Left cardiac atrium (tissue), 4 donors: Measurements from ENCODE around the gene MYO5B. TPM values are rescaled to one million over a fixed set of nuclear protein-coding genes. Genes with fewer than 3 reads are reported as not detected.

ENCODE experiments used
- ATAC-seq, 2 donors: fragments of 200-7000 bp; cut with Tn5 transposase; one replicate each; pipeline ENCODE4 v1.9.1; 2020; ENCODE audit warnings: mild to moderate bottlenecking in 2 of 2, moderate library complexity in 2 of 2
- DNase-seq: peaks from one replicate; pipeline ENCODE4 v3.0.0-alpha.2; 2020
- intact Hi-C, 2 donors: fragments of 100-400 bp; cut with DNase I; formaldehyde crosslinking; loops; one replicate each; pipeline versions ENCODE4 v1.14.1 to v1.15.1; 2022 to 2023
- total RNA-seq, 2 donors: library from RNA; stranded (reverse); fragmentation: NEBNext Ultra II Directional; extraction: Animal tissue kit (Norgen Biotek cat#: 25700); gene quantifications; one replicate each; pipeline ENCODE4 v1.2.1, GENCODE V29; 2021
- donor health status: DM: no; HTN: yes; CAD: no.
- donor health status: DM: no; HTN: yes; CAD: no; lungs with severe emphysema.
- donor health status: DM: yes; HTN: yes; CAD: no.
- donor health status: Dilated cardiomyopathy.

MYO5B gene
- total RNA-seq, 2 donors from 2014 or later, result 4.6 to 7.2 TPM

DNA sequence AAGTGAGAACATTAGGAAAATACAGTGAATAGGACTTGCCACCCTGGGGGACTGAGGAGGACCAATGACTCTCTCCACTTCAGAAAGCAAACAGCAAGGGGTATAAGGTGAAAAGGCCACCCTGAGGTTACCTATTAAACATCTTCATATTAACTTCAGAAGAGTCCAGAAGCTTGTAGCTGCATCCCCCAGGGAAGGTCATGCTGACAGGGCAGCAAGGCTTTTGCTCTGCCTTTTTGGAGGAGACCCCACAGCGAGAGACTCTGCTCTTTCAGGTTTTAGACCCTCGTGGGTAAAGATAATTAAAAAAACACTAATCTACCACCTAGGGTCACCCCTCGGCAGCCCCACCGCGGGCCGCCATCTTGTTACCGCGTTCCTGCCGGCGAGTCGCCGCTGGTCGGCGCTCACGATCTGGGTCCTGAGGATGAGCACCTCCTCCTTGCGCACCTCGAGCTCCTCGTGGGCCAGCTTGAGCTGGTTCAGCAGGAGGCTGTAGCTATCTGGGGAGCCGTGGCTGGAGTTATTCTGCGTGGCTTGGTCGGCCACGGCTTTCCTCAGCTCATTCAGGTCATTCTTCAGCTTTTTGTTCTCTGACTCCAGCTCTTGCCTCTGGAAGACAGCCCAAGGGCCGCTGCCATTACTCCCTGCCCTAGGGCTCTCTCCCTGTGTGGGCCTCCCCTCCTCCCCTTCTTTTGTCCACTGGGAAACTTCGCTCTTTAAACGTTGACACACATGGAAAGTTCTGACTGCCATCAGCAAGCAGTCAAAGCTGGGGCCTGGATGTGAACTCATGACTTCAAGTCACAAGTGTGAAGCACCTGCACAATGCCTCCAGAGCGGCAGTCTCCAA lies 331.0 kb downstream of the MYO5B start:
- intact Hi-C loops, result loop anchor here in 1 of 2 donors (10.0 kb wide), 1 partner anchor 129 kb away; no protein-coding TSS in a partner anchor
- ATAC-seq, result no peak
- no peak for DNase-seq

DNA sequence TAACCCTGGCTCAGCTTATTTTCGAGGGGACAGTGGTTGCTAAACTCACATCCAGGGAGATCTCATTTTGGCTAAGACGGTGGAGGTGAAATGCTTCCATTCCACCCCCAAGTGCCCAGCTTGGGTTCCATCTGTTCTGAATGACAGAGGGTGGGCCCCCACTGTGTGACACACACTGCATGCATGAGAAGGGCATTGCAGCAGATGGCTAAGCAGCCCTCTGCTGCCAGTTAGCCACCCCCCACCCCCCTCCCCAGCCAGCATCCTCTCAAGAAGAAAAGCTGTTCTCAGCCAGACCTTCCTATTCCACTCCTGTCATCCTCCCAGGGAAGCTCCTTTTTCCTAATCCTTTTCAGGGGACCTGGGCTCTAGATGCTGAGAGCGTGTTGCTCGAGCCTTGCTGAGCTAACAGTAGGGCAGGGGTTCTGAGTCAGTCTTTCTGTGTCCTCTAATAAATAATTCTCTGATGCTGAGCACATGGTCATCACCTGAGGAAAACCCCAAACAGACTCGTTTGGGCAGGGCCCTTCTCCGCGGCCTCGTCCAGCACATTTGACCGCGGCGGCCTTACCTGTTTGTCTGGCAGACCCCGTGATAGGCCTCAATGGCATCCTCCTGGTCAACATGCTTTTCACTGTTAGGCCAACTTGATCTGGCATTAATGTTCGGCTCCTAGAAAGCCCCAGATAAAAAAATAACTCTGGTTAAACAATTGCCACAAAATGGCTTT lies 332.1 kb downstream of the MYO5B start:
- intact Hi-C loops, result loop anchor here in 1 of 2 donors (10.0 kb wide), 1 partner anchor 128 kb away; no protein-coding TSS in a partner anchor
- no peak for ATAC-seq
- no peak for DNase-seq

DNA sequence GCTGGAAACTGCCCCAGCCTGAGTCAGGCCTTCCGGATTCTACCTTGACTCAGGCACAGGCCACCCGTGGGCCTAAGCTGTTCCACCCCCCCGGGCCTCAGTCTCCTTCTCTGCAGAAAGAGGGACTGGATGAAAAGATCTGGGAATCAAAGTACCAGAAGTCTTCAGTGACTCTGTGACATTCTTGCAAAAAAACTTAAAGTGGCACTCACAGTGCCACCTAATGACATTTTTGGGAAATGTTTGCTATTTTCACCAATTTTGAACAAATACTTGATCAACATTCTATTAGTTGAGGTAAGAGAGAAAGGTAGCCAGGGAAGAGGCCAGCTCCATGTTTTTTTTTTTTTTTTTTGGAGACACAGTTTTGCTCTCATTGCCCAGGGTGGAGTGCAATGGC lies 333.3 kb downstream of the MYO5B start:
- no peak for DNase-seq
- ATAC-seq, result no peak
- intact Hi-C loops, result loop anchor here in 1 of 2 donors (10.0 kb wide), 1 partner anchor 127 kb away; no protein-coding TSS in a partner anchor

DNA sequence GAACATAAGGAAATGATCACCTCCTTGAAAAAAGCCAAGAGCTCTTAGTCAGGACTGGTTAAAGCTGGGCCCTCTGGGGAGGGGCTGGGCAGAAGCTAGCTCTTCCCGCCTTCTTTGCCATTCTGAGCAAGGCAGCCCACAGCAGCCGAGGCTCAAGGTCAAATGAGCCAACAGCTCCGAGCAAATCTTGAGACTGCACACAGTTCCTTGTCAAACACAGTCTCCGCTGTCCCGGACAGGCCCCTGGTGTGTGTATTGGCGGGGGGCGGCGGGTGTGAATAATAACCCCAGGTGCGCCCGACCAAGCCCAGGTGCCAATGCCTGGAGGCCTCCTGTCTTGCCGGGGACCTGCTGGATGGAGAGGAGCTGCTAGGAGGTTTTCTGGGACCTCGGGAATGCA lies 335.2 kb downstream of the MYO5B start:
- ATAC-seq (no peak), DNase-seq (no peak)
- intact Hi-C loops, result loop anchor here (2.0 to 10.0 kb wide), 5 partner anchors 62 to 349 kb away; no protein-coding TSS in a partner anchor

DNA sequence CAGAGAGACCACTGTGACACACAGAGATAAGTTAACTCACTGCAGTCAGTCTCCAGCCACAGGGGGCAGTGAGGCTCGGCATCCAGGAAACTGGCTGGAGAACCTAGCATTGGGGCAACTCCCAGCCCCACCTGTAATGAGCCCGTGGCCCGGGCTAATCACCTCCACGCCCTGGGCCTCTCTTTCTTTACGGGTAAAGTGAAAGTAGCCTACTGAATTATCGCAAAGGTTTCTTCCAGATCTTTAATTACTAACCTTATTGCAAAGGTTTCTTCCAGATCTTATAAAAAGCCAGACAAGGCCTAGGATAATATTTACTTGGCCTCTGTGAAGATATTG lies 336.0 kb downstream of the MYO5B start:
- DNase-seq (no peak), ATAC-seq (peak; percentile 19 to 23)
- intact Hi-C loops, result loop anchor here (2.0 to 5.0 kb wide), 4 partner anchors 62 to 348 kb away; no protein-coding TSS in a partner anchor

DNA sequence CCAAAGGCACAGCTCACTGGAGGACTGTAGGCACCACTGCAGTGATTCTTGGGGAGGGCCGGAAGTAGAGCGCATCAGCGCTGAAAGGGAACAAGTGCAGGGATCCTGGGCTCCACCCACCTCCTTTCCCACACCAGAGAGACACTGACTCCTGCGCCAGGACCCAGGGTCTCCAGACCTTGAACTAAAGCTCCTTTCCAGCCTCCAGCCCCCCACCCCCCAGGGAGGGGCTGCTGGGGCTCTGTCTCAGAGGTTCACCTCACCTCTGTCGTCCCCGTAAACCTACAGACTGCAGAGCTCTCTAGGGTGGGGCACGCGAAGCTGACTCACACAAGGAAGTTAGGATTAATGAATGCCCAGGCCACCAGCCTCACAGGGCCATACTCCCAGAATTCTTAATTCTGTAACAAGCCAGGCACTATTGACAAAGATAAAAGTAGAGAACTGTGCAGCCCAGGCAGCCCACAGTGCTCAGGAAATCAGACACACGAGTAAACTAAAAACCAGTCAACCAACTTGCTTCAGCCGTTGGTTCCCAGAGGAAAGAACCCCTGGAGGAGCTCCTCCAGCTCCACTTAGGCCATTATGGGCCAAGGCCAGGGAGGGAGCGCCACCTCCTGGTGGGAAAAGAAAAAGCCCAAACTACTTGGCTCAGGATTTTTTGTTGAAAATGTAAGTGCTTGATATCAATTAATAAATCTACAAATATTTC lies 336.5 kb downstream of the MYO5B start:
- intact Hi-C loops, result loop anchor here (2.0 to 5.0 kb wide), 4 partner anchors 61 to 348 kb away; no protein-coding TSS in a partner anchor
- ATAC-seq (peak; percentile 71 to 82), DNase-seq (peak; percentile 65)

DNA sequence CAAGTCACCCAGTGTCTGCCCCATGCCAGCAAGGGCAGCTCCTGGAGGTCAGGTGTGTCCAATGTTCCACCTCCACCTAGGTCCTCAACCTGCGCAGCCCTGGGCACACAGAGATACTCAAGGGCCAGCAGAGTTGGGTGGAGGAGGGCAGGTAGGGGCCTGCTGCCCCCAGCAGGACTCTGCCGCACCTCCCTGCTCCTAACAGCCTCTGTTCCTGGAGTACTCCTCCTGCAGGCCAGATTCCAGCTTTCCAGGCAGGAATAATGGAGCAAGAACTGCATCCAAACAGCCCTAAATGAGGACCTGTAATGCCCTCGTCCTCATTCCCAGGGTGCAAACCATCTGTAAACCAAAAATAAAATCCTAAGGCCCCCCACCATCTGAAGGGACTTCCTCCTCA lies 337.2 kb downstream of the MYO5B start:
- intact Hi-C loops, result loop anchor here (2.0 to 5.0 kb wide), 4 partner anchors 60 to 347 kb away; no protein-coding TSS in a partner anchor
- ATAC-seq (no peak), DNase-seq (no peak)

DNA sequence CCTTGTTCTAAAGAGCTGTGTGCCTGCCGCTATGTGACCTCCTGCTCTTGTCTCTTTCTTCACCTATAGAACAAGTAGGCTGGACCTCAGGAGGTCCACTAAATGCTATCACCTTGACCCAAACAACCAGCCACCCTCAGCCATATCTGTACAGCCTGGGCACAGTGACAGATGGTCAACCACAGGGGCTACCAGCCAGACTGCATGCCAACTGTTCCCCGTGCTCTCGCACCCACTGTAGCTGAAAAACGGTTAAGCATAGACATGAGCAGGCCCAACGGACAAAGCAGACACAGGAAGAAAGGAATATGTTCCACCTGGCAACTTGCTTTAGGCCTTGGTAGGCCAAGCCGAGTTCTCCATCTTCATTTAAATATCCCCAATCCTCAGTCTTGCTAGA lies 338.5 kb downstream of the MYO5B start:
- DNase-seq (no peak), ATAC-seq (no peak)
- intact Hi-C loops, result loop anchor here (5.0 kb wide), 2 partner anchors 59 to 344 kb away; no protein-coding TSS in a partner anchor

DNA sequence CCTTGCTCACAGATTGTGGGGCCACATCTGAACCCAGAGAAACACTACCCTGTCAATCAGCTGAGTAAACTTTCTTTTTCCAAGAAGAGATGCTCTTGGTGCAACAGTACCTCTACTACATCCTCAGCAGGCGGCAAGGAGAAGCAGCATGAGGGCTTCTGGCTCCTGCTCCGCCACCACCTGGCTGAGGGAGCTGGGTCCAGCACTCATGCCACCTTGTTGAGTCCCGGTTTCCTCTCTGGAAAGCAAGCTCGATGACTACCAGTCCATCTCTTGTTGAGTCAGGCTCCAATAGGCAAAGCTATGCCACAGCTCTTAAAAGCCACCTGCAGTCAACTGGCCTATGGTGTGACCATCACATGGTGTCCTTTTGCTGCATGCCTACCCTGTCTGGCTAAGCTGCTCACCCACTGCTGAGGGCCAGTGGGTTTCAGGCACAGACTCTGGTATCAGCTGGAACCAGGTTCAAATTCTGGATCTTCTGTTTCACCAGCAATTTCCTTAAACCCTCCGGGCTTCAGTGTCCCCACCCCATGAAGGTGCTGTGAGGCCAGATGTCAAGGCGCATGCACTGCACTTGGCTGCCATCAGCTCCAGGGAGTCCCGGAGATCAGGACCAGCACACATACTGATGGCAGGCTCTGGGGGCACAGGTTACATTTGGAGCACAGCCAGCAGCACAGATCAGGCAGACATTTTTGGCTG lies 339.1 kb downstream of the MYO5B start:
- intact Hi-C loops, result loop anchor here (5.0 kb wide), 2 partner anchors 59 to 344 kb away; no protein-coding TSS in a partner anchor
- ATAC-seq, result no peak

DNA sequence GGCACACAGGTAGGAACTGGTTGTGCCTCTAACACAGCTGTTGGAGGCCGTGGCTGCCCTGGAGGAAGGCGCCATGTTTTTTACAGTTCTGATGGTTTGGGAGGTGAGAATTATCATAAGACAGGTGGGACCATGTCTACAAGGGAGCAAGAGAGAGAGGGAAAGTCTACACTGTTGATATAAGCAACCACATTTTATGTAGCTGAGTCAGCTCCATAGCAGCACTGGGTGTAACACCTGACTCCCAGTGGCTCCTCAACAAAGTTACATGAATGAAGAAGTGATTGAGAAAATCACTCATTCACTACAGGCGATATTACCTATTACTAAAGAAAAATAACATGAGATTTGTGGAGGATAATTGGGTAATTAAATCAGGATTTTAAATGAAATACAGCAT lies 340.3 kb downstream of the MYO5B start:
- ATAC-seq (no peak), DNase-seq (no peak)
- intact Hi-C loops, result loop anchor here (5.0 kb wide), 2 partner anchors 57 to 342 kb away; no protein-coding TSS in a partner anchor

More for the DNA sequence above, 339.1 kb downstream of the MYO5B start:
- no peak for DNase-seq

DNA sequence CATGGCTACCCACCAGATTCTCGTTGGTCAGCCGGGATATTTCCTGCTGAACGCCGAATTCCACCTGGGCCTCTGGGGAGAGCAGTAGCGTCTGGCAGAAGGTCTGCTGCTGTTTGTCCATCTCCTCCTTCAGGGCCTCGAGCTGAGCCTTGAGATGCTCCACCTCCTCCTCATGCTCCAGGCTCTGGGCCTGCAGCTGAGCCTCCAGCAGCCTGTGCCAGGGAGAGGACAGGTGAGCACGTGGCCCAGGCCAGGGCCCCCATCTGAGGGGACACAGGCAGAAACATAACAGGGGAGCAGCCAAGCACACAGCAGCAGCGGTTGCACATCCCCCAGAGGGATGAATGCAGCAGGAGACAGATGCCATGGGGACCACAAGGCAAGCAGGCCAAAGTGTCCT lies 341.5 kb downstream of the MYO5B start:
- DNase-seq, result no peak
- no peak for ATAC-seq
- intact Hi-C loops, result no loop called here

DNA sequence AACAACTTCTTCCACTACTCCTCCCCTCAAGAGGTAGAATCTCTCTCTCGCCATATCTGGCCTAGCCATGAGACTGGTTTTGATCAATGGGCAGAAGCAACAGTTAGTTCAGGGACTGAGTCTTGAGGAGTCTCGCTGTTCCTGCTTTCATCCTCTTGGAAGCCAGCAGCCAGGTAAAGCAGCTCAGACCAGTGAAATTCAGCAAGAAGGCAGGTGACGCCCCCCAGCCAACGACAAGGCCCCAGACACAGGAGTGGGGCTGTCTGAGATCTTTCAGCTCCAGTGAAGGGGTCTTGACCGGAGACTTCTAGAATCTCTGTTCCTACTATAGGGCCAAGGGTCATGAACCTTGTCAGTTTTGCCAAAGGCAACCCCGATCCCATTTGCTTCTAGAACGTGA lies 341.9 kb downstream of the MYO5B start:
- ATAC-seq (no peak), DNase-seq (no peak)
- intact Hi-C loops, result no loop called here

DNA sequence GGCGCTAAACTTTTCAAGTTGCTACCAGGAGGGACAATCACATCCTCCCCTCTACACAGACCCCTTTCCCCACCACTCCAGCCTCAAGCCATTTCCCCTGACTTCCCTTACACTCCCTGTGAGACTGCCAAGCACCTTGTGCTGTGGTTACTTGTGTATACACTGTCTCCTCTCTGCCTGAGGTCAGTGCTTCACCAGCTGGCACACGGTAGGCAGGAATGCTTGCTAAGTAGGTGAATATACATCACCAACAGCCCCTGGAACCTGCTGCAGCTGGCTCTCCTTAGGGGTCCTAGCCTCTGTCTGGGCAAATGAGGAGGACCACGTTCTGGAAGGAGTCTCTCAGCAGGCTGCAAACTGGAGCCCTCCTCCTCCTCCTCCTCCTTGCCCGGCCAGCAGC lies 343.3 kb downstream of the MYO5B start:
- ATAC-seq (no peak), DNase-seq (no peak)
- intact Hi-C loops, result no loop called here

DNA sequence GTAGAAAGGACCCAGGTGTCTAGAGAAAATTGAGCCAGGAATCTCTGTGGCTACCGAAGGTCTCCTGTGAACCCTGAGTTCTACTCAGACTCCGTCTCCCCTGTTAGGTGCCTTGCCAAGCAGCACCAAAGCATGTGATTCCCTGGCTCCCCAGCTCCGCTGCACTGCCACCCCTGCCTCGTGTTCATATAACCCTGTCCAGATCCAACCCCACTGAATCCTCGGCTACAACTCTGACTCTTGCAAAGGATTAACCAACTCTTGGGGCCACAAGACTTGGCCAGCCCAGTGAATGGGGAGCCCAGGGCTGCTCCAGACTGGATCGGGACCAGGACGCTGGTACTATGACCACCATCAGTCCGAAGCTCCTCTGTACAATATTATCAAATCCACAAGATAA lies 344.3 kb downstream of the MYO5B start:
- intact Hi-C loops, result no loop called here
- ATAC-seq, result no peak
- no peak for DNase-seq

DNA sequence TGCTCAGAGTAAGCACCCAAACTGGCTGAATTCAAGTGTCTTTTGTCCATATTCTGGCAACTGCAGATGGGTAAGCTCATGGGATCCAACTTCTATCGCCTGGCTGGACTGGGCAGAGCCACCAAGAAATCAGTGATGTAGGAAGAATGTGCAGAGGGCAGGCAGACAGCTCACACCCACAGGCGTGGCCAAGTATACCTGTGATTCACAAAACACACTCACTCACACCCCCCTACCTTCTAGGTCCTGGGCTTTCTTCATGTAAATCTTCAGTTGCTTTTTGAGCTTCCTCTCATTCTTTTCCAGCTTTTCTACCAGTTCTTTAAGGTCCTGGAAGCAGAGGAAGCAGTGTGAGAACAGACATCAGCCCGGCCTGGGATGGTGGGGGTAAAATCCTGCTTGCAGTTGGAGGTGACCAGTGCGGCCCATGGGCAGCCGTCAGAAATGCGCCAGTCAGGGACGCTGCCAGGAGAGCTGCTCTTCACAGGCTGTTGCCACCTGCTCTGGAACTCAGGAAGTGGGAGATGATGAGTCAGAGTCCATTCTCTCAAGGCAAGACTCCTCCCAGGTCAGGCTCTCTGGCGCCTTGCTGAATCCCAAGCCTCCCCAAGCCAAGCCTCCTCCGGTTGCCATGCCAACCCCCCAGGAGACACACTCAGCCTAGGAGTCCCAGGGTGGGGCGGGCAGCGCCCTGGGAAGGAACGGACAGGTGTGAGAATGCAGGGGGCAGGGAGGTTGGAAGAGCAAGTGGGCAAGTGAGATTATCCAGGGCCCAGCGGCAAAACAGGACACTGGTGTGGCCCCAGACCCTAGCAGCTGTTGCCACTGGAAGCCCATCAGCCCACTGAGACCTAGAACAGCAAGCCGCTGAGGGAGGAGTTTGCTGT lies 345.4 kb downstream of the MYO5B start:
- intact Hi-C loops, result no loop called here
- ATAC-seq (peak; percentile 60 to 94), DNase-seq (peak; percentile 66)

DNA sequence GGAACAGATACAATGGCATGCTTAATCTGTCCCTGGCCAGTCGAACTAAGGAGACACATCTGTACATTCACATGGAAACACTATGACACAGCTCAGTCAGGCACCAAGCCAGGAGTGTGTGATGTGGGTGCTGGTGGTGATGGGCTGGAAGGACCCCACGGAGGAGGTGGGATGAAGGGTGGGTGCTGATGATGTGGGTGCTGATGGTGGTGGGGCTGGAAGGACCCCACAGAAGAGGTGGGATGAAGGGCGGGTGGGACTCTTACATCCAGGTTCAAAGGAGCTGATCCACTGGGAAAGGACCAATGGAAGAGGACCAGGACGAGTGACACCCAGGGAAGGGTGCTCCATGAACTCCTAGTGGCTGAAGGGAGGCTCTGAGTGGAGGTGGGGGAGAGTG lies 346.8 kb downstream of the MYO5B start:
- intact Hi-C loops, result no loop called here
- DNase-seq, result no peak

DNA sequence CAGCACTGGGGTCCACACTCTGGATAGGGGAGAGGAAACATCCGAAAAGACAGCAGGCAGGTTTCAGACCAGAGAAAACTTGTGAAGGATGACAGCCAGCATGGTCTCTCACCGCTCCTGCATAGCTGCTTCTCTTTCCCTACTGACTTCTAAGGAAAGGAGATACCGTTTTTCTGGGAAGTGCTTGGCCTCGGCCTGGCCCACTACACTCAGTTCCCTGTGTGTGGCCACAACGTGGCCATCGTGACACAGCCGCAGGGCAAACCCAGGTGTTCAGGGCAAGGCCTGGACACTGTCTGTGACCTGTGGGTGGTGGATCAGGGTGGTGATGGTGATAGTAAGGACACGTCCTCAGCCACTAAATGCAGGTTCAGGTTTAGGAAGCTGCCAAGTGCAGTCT lies 347.4 kb downstream of the MYO5B start:
- ATAC-seq, result no peak
- intact Hi-C loops, result no loop called here
- no peak for DNase-seq

More for the DNA sequence above, 346.8 kb downstream of the MYO5B start:
- ATAC-seq, result no peak
